T-cell (primary cell): ENCODE data around the gene PLA2G1B. TPM values are rescaled to one million over a fixed set of nuclear protein-coding genes. Genes with fewer than 3 reads are reported as not detected.

Experiments
- ATAC-seq, 4 experiments: fragments of 200-7000 bp in 3 of 4; fragments of 150-1000 bp in 1 of 4; cut with Tn5 transposase; replicated peaks in 1 of 4; 1 replicate in 3 of 4; 2 replicates in 1 of 4; pipeline ENCODE4 v1.10.0; 2021; ENCODE audit warnings: moderate library complexity in 3 of 4, mild to moderate bottlenecking in 2 of 4, moderate number of reproducible peaks in 1 of 4
- CTCF ChIA-PET, 2 donors: fragments of 300-600 bp; sonication (Branson Sonifier 250); formaldehyde crosslinking; loops; one replicate each; lab custom pipeline; 2022; ENCODE audit warnings: antibody characterized with exemption in 2 of 2; lab: Charles Lee
- POLR2A ChIA-PET, 2 donors: fragments of 300-600 bp; sonication (Branson Sonifier 250); formaldehyde crosslinking; loops; one replicate each; lab custom pipeline; 2022; ENCODE audit warnings: antibody characterized with exemption in 2 of 2; lab: Charles Lee
- DNase-seq, 35 experiments: peaks; one replicate each; pipeline versions ENCODE4 v3.0.0 to v3.0.0-alpha.2; 2013 to 2023
- H3K27ac ChIP-seq: one replicate; pipeline ENCODE4 v1.5.1; 2013; ENCODE audit warnings: low read length
- H3K27me3 ChIP-seq, 2 experiments: replicated peaks in 1 of 2; 1 replicate in 1 of 2; 2 replicates in 1 of 2; pipeline versions ENCODE4 v1.6.1 to v1.7.0; 2013; ENCODE audit warnings: low read length in 1 of 2, mixed read lengths in 1 of 2; ENCODE audit not compliant: control insufficient read depth in 2 of 2, insufficient read depth in 2 of 2; ENCODE audit errors: extremely low read depth in 1 of 2
- H3K36me3 ChIP-seq, 2 donors: 1 replicate in 1 of 2; 2 replicates in 1 of 2; pipeline versions ENCODE4 v1.6.1 to v1.7.0; 2013; ENCODE audit warnings: low read length in 1 of 2; ENCODE audit not compliant: control insufficient read depth in 2 of 2, insufficient read depth in 1 of 2; ENCODE audit errors: extremely low read depth in 1 of 2
- H3K4me1 ChIP-seq, 2 experiments: 1 replicate in 1 of 2; 2 replicates in 1 of 2; pipeline versions ENCODE4 v1.6.1 to v1.7.0; 2013; ENCODE audit warnings: low read length in 2 of 2, mixed read lengths in 1 of 2; ENCODE audit not compliant: insufficient read depth in 2 of 2, control insufficient read depth in 1 of 2; ENCODE audit errors: extremely low read depth in 1 of 2
- H3K4me3 ChIP-seq, 2 donors: 1 replicate in 1 of 2; 2 replicates in 1 of 2; pipeline versions ENCODE4 v1.5.1 to v1.7.0; 2013; ENCODE audit warnings: mild to moderate bottlenecking in 2 of 2, low read length in 1 of 2, moderate library complexity in 1 of 2; ENCODE audit not compliant: control insufficient read depth in 1 of 2; ENCODE audit errors: extremely low read depth in 1 of 2
- H3K9me3 ChIP-seq: 2 replicates; pipeline ENCODE4 v1.7.0; 2013
- H3K27ac Mint-ChIP-seq, 2 donors: one replicate each; pipeline ENCODE4 v1.8.0; 2020 to 2021; ENCODE audit warnings: mild to moderate bottlenecking in 2 of 2, mixed read lengths in 2 of 2
- H3K27me3 Mint-ChIP-seq, 2 donors: one replicate each; pipeline ENCODE4 v1.8.0; 2021 to 2022; ENCODE audit warnings: mixed read lengths in 2 of 2
- H3K36me3 Mint-ChIP-seq: one replicate; pipeline ENCODE4 v1.8.0; 2021; ENCODE audit warnings: mixed read lengths
- H3K4me1 Mint-ChIP-seq, 3 donors: one replicate each; pipeline ENCODE4 v1.8.0; 2020 to 2022; ENCODE audit warnings: mixed read lengths in 3 of 3, mild to moderate bottlenecking in 1 of 3
- H3K4me3 Mint-ChIP-seq, 3 donors: one replicate each; pipeline ENCODE4 v1.8.0; 2020 to 2022; ENCODE audit warnings: mild to moderate bottlenecking in 3 of 3, mixed read lengths in 3 of 3, moderate library complexity in 3 of 3
- H3K9me3 Mint-ChIP-seq, 3 donors: one replicate each; pipeline ENCODE4 v1.8.0; 2020 to 2022; ENCODE audit warnings: mixed read lengths in 3 of 3
- WGBS: methylation state at CpG from one replicate; pipeline ENCODE4 v1.1.5; 2013; ENCODE audit warnings: missing lambda C conversion rate; ENCODE audit not compliant: insufficient coverage; 5-methylcytosine and 5-hydroxymethylcytosine counted together
- total RNA-seq, 35 experiments: library from RNA in 6 of 35; stranded (reverse) in 6 of 35; fragments of 120-200 nt in 1 of 35; gene quantifications; one replicate each; pipeline versions ENCODE4 v1.2.1 to v1.2.4 and lab custom pipeline; 2013 to 2026

PLA2G1B gene
- total RNA-seq, 5 donors from 2014 or later (not counting 1 experiment from before 2014, with no cell fraction given): 1.6 to 2.9 (median 1.8) TPM; not detected in 2

DNA sequence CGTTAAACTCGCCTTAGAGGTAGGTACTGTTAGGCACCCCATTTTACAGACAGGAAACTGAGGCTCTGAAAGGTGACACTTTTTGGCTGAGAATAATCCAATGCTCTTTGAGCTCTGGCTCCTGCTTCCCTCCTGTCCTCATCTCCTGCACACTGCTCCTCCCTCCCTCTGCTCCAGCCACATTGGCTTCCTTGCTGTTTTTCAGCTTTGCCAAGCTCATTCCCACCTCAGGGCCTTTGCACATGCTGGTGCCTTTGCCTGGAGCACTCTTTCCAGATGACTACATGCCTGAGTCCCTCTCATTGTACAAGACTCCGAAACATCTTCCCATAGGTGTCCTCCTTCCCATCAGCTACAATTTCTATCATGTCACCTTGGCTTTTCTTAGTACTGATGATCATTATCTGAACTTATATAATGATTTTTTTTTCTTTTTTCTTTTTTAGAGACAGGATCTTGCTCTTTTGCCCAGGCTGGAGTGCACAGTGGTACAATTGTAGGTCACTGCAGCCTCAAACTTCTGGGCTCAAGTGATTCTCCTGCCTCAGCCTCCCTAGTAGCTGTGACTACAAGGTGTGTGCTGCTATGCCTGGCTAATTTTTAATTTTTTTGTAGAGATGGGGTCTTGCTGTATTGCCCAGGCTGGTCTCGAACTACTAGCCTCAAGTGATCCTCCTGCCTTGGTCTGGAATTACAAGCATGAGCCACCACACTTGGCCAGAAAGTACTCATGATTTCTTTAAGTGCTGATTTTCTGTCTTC is 26.2 kb upstream of the PLA2G1B start:
- Mint-ChIP-seq H3K4me1 (peaks cover 0 to 6% (median 0%) of the 10 kb centered on the region in 3 donors), H3K27me3 (peaks cover 18 to 19% of the 10 kb centered on the region in 2 donors), H3K9me3 (no peaks in the 10 kb centered on the region), H3K36me3 (no peaks in the 10 kb centered on the region), H3K4me3 (no peak overlapping the region), H3K27ac (no peak overlapping the region)
- ATAC-seq (no peak), DNase-seq (no peak)
- Histone ChIP-seq H3K9me3 (no peaks in the 10 kb centered on the region), H3K4me3 (no peak overlapping the region), H3K4me1 (peaks cover 0 to 2% of the 10 kb centered on the region in 2 experiments), H3K36me3 (no peaks in the 10 kb centered on the region), H3K27me3 (peaks cover 4 to 43% of the 10 kb centered on the region in 2 experiments), H3K27ac (no peak overlapping the region)
- WGBS: 90% methylated on average over 2 of the region's 4 CpGs
- ChIA-PET CTCF (interaction anchor here in 1 of 2 donors (0.5 kb wide), 1 partner anchor 34 kb away, joined by 8 read pairs; no protein-coding TSS in a partner anchor), POLR2A (no interaction called here)

DNA sequence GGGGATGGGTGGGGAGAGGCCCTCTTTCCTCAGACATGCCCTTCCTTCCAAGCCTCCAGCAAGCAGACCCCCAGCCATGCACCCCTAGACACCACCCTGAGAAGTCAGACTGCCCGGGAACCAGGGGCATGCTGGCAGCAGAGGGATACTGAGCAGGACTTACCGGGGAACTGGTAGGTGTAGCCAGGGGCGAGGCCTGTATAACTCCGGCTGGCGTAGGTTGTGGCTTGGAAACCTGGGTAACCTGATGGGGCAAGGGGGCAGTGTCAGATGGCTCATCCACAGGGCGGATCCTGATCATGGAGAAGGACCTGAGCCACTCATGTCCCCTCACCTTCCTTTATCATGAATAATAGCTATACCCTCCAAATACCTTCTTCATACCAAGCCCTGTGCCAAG is 25.6 kb upstream of the PLA2G1B start:
- H3K27me3 ChIP-seq: peaks cover 3 to 40% of the 10 kb centered on the region in 2 experiments
- Mint-ChIP-seq H3K9me3 (no peaks in the 10 kb centered on the region), H3K27ac (no peak overlapping the region), H3K27me3 (peaks cover 16 to 17% of the 10 kb centered on the region in 2 donors), H3K36me3 (no peaks in the 10 kb centered on the region), H3K4me1 (peaks cover 0 to 6% (median 0%) of the 10 kb centered on the region in 3 donors), H3K4me3 (no peak overlapping the region)
- no peaks in the 10 kb centered on the region for H3K9me3 ChIP-seq
- no peaks in the 10 kb centered on the region for H3K36me3 ChIP-seq
- no peak overlapping the region for H3K4me3 ChIP-seq
- POLR2A ChIA-PET: no interaction called here
- ATAC-seq (no peak), DNase-seq (no peak)
- H3K4me1 ChIP-seq: peaks cover 0 to 2% of the 10 kb centered on the region in 2 experiments
- CTCF ChIA-PET: interaction anchor here in 1 of 2 donors (0.5 to 0.6 kb wide), 2 partner anchors 20 to 34 kb away, joined by 4 to 8 read pairs; no protein-coding TSS in a partner anchor
- H3K27ac ChIP-seq: no peak overlapping the region
- 89% methylated on average over 5 of the region's 6 CpGs for WGBS

DNA sequence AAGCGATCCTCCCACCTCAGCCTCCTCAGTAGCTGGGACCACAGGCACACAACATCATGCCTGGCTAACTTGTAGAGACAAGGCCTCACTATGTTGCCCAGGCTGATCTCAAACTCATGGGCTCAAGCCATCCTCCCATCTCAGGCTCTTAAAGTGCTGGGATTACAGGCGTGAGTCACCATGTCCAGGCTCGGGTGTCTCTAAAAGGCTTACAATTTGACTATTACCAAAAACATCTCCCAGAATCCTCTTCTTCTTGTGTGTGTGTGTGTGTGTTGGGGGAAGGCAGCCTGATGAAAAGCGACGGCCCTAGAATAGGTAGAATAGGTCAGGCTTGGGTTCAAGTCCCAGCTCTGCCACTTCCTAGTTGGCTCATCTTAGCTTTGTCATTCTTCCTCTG is 24.5 kb upstream of the PLA2G1B start:
- Histone ChIP-seq H3K4me1 (peaks cover 0 to 2% of the 10 kb centered on the region in 2 experiments), H3K27ac (no peak overlapping the region), H3K27me3 (peaks cover 3 to 41% of the 10 kb centered on the region in 2 experiments), H3K9me3 (no peaks in the 10 kb centered on the region), H3K36me3 (no peaks in the 10 kb centered on the region), H3K4me3 (no peak overlapping the region)
- ChIA-PET CTCF (interaction anchor here (0.6 to 1.0 kb wide), 5 partner anchors 26 to 585 kb away, joined by 3 to 7 read pairs (median 4); no protein-coding TSS in a partner anchor), POLR2A (no interaction called here)
- Mint-ChIP-seq H3K4me1 (peaks cover 0 to 6% (median 0%) of the 10 kb centered on the region in 3 donors), H3K4me3 (no peak overlapping the region), H3K27me3 (peaks cover 9 to 10% of the 10 kb centered on the region in 2 donors), H3K9me3 (no peaks in the 10 kb centered on the region), H3K36me3 (no peaks in the 10 kb centered on the region), H3K27ac (no peak overlapping the region)
- no peak for DNase-seq
- WGBS: 91% methylated on average over 1 of the region's 5 CpGs
- ATAC-seq: no peak

DNA sequence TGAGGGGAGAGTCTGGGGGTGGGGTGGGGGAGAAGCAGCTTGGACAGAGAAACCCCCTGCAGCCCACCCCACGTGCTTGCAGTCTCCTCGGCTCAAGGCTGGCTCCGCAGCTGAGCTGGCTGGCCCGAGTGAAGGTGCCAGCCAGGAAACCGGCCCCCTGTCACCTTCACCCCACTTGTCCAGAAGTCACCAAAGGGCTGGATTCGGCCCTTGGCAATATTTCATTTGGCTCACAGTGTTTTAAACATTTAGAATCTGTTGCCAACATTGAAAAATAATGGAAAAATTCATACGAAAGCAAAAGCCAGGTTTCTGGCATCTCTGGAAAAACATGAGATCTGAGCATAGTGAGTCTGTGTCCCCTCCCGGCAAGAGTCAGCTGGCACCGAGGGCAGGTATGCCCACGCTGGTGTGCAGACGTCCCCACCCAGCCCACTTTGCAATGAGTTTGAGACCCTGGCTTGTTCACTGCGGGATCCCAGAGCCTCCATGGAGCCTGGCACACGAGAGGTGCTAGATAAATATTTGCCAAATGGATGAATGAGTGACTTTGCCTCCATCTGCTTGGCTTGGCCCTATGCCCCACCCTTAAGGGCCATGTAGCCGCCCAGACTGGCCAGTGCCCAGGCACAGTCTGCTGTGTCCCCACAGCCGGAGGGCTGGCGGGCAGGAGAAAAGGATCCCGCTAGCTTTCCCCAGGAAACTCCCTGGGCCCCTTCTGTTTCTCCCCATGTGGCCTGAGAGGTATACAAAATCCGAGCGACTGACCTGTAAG is 23.2 kb upstream of the PLA2G1B start:
- Histone ChIP-seq H3K4me3 (no peak overlapping the region), H3K36me3 (no peaks in the 10 kb centered on the region), H3K4me1 (no peaks in the 10 kb centered on the region), H3K9me3 (no peaks in the 10 kb centered on the region), H3K27ac (no peak overlapping the region), H3K27me3 (peaks cover 3 to 35% of the 10 kb centered on the region in 2 experiments)
- Mint-ChIP-seq H3K27me3 (peaks cover 6 to 9% of the 10 kb centered on the region in 2 donors), H3K4me1 (no peaks in the 10 kb centered on the region), H3K27ac (no peak overlapping the region), H3K36me3 (no peaks in the 10 kb centered on the region), H3K9me3 (no peaks in the 10 kb centered on the region), H3K4me3 (no peak overlapping the region)
- ChIA-PET POLR2A (no interaction called here), CTCF (interaction anchor here in 1 of 2 donors (1.0 kb wide), 1 partner anchor 107 kb away, joined by 4 read pairs; no protein-coding TSS in a partner anchor)
- ATAC-seq: no peak
- WGBS: 76% methylated on average over 16 of the region's 19 CpGs
- no peak for DNase-seq

DNA sequence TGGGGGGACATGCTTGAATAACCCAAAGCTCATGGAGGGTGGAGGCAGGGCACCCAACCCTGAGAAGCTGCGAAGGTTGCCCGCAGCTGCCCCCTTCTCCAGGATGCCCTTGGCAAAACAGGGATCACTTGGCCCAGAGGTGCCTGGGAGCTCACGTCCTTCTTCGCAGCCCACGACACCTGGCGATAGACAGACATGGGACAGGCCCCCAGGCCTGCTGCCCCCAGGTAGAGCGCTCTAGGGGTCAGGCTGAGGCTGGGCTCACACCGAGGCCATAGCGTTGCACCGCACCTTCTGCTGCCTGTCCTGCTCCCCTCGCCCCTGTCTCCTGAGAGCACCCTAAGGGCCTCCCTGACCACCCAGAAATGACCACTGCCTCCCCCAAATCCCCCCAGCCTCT is 20.2 kb upstream of the PLA2G1B start:
- no peaks in the 10 kb centered on the region for H3K4me1 Mint-ChIP-seq
- H3K4me3 ChIP-seq: no peak overlapping the region
- no peaks in the 10 kb centered on the region for H3K9me3 ChIP-seq
- H3K36me3 ChIP-seq: no peaks in the 10 kb centered on the region
- H3K27me3 ChIP-seq: peaks cover 0 to 30% of the 10 kb centered on the region in 2 experiments
- H3K4me3 Mint-ChIP-seq: no peak overlapping the region
- DNase-seq: no peak
- ATAC-seq: no peak
- WGBS: 91% methylated on average over 11 of the region's 11 CpGs
- H3K9me3 Mint-ChIP-seq: no peaks in the 10 kb centered on the region
- no peak overlapping the region for H3K27ac Mint-ChIP-seq
- no peak overlapping the region for H3K27ac ChIP-seq
- peaks cover 4 to 6% of the 10 kb centered on the region in 2 donors for H3K27me3 Mint-ChIP-seq
- H3K4me1 ChIP-seq: no peaks in the 10 kb centered on the region
- CTCF ChIA-PET: interaction anchor here in 1 of 2 donors (0.5 kb wide), 1 partner anchor 219 kb away, joined by 4 read pairs; no protein-coding TSS in a partner anchor
- no peaks in the 10 kb centered on the region for H3K36me3 Mint-ChIP-seq
- POLR2A ChIA-PET: no interaction called here

DNA sequence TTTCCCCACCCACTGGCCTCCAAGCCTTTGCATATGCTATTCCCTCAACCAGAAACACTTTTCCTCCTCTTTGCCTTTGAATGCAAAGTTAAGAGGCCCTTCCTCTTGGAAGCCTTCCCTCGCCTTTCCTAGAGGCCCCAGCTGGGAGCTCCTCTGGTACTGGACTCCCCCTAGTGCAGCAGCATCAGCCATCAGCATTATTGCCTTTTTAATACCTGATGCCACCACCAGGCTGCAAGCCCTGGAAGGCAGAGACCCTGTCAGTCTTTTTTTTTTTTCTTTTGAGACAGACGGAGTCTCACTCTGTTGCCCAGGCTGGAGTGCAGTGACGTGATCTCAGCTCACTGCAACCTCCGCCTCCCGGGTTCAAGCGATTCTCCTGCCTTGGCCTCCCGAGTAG is 19.1 kb upstream of the PLA2G1B start:
- Mint-ChIP-seq H3K9me3 (no peaks in the 10 kb centered on the region), H3K36me3 (no peaks in the 10 kb centered on the region), H3K4me1 (no peaks in the 10 kb centered on the region), H3K27me3 (peaks cover 4 to 5% of the 10 kb centered on the region in 2 donors), H3K27ac (no peak overlapping the region), H3K4me3 (no peak overlapping the region)
- ChIA-PET CTCF (no interaction called here), POLR2A (no interaction called here)
- DNase-seq (no peak), ATAC-seq (no peak)
- H3K27ac ChIP-seq: no peak overlapping the region
- 76% methylated on average over 3 of the region's 7 CpGs for WGBS
- H3K36me3 ChIP-seq: no peaks in the 10 kb centered on the region
- H3K9me3 ChIP-seq: no peaks in the 10 kb centered on the region
- no peaks in the 10 kb centered on the region for H3K4me1 ChIP-seq
- H3K27me3 ChIP-seq: peaks cover 0 to 39% of the 10 kb centered on the region in 2 experiments
- H3K4me3 ChIP-seq: no peak overlapping the region
